COLO829 (cell line): ENCODE results near the gene MYO6.
A peak's percentile ranks its signal among the peaks of the same experiment; 100 is the strongest.

Source experiments
- DNase-seq: peaks from one replicate; pipeline ENCODE4 v3.0.0; 2012; ENCODE audit warnings: low spot score

The MYO6 gene

GRCh38 chr6:75827163-75827562 lies 78.1 kb downstream of the MYO6 start:
- no peak for DNase-seq

- peak; percentile 40 for DNase-seq
Observed at GRCh38 chr6:75830959-75831885, 82.2 kb downstream of the MYO6 start.

GRCh38 chr6:75834447-75834846 lies 85.4 kb downstream of the MYO6 start:
- no peak for DNase-seq

GRCh38 chr6:75842191-75842590 lies 93.2 kb downstream of the MYO6 start:
- DNase-seq = no peak

- no peak for DNase-seq
Observed at GRCh38 chr6:75842732-75843131, 93.7 kb downstream of the MYO6 start.

- no peak for DNase-seq
Observed at GRCh38 chr6:75843396-75843795, 94.4 kb downstream of the MYO6 start.

GRCh38 chr6:75848274-75848673 lies 99.2 kb downstream of the MYO6 start:
- DNase-seq = no peak

- DNase-seq = no peak
Observed at GRCh38 chr6:75849329-75850025, 100.4 kb downstream of the MYO6 start.

- no peak for DNase-seq
Observed at GRCh38 chr6:75850026-75850833, 101.2 kb downstream of the MYO6 start.

GRCh38 chr6:75852721-75853120 lies 103.7 kb downstream of the MYO6 start:
- DNase-seq = no peak

- DNase-seq = no peak
Observed at GRCh38 chr6:75853806-75854205, 104.8 kb downstream of the MYO6 start.

- peak; percentile 25 for DNase-seq
Observed at GRCh38 chr6:75855052-75855451, 106.0 kb downstream of the MYO6 start.

- DNase-seq = no peak
Observed at GRCh38 chr6:75856902-75857301, 107.9 kb downstream of the MYO6 start.

GRCh38 chr6:75863001-75863400 lies 114.0 kb downstream of the MYO6 start:
- no peak for DNase-seq

GRCh38 chr6:75863784-75864183 lies 114.7 kb downstream of the MYO6 start:
- DNase-seq = no peak

GRCh38 chr6:75864446-75864845 lies 115.4 kb downstream of the MYO6 start:
- no peak for DNase-seq

- no peak for DNase-seq
Observed at GRCh38 chr6:75870389-75870788, 121.3 kb downstream of the MYO6 start.

GRCh38 chr6:75874224-75874623 lies 125.2 kb downstream of the MYO6 start:
- DNase-seq = no peak

GRCh38 chr6:75876152-75876551 lies 127.1 kb downstream of the MYO6 start:
- DNase-seq = no peak

GRCh38 chr6:75880305-75880704 lies 131.3 kb downstream of the MYO6 start:
- DNase-seq = no peak

GRCh38 chr6:75882734-75883133 lies 133.7 kb downstream of the MYO6 start:
- DNase-seq = peak; percentile 57

GRCh38 chr6:75884822-75885221 lies 135.8 kb downstream of the MYO6 start:
- no peak for DNase-seq
